Measurements from ENCODE around the gene S1PR4.
A peak's percentile ranks its signal among the peaks of the same experiment; 100 is the strongest.
"Not testable (repeated sequence)": the region's sequence is repeated elsewhere in the genome, so short reads cannot be mapped to it uniquely, and the experiment has no call there.

The S1PR4 gene

DNA sequence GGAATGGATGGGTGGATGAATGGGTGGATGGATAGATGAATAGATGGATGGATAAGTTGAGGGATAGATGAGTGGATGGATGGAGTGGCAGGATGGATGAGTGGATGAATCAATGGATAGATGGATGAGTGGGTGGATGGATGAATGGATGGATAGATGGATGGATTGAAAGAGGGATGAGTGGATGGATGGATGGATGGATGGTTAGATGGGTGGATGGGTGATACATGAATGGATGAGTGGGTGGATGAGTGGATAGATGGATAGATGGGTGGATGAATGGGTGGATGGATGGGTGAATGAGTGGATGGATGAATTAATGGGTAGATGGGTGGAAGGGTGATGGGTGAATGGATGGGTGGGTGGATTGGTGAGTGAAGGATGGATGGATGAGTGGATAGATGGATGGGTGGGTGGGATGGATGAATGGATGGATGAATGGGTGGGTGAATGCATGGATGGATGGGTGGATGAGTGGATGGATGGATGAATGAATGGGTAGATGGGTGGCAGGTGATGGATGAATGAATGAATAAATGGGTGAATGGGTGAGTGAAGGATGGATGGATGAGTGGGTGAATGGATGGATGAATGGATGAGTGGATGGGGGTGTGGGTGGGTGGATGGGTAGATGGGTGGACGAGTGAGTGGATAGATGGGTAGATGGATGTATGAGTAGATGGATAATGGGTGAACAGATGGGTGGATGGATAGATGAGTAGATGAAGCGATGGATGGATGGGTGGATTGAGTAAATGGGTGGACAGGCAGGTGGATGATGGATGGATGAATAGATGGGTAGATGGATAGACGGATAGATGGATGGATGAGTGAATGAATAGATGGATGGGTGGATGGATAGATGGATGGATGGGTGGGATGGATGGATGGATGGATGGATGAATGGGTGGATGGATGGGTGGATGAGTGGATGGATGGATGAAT is 25.0 kb upstream of the S1PR4 start:
- no peak for DNase-seq

DNA sequence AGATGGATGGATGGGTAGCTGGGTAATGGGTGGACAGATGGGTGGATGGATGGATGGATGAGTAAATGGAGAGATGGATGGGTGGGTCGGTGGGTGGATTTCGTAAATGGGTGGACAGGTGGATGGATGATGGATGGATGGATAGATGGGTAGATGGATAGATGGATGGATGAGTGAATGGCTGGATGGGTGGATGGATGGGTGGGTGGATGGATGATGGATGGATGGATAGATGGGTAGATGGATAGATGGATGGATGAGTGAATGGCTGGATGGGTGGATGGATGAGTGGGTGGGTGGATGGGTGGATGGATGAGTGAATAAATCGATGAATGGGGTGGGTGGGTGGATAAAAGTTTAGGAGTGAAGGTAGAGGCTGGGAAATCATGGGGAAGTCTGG is 24.1 kb upstream of the S1PR4 start:
- DNase-seq, result not testable (repeated sequence)

DNA sequence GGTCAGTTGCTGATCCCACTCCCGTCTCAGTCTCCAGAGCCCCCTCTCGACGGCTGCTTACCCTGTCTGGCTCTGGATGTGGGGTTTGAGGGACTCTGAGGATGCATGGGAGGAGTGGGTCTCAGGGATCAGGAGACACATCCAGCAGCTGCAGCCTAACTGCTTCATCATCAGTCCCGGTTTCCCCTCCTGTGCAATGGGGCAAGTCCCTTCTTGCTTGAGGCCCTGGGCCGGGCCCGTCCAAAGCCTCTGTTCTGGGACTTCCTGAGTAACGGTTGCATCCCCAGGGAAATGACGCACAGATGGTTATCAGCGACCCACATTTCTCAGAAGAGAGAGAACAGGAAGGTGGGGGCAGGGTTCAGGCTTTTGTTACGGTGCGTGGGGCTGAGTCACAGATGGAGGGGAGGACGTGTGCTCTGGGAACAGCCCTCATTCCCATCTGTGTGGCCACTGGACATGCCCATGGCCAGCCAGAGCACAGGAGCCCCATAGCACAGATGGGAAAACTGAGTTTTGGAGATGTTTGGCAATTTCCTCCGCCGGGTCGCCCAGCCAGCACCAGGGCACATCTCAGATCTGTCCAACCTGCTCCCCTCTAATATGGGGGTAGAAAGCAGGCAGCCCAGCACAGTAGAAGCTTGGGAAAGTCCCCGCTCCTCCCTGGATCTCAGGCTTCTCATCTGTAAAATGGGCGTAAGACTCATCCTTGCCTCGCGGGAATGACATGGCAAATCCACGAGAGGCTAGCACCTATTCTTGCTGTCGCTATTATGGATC is 23.4 kb upstream of the S1PR4 start:
- peak; percentile 88 for DNase-seq

DNA sequence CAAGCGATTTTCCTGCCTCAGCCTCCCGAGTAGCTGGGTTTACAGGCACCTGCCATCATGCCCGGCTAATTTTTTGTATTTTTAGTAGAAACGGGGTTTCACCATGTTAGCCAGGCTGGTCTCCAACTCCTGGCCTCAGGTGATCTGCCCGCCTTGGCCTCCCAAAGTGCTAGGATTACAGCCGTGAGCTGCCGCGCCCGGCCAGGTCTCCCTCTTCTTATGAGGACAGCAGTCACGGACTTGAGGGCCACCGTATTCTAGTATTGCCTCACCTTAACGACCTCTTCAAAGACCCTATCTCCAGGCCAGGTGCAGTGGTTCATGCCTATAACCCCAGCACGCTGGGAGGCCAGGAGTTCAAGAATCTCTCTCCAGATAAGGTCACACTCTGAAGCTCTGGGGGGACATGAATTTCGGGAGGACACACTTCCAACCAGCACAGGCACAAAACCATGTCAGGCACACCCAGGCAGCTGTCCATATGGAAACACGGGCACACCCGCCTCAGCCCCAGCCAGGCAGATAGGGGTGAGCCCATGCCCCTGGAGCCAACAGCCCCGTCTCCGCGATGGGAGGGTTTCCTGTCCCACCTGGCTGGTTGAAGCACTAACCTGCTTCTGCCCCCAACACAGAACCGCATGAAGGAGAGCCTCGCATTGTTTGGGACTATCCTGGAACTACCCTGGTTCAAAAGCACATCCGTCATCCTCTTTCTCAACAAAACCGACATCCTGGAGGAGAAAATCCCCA is 21.3 kb upstream of the S1PR4 start:
- DNase-seq, result no peak

DNA sequence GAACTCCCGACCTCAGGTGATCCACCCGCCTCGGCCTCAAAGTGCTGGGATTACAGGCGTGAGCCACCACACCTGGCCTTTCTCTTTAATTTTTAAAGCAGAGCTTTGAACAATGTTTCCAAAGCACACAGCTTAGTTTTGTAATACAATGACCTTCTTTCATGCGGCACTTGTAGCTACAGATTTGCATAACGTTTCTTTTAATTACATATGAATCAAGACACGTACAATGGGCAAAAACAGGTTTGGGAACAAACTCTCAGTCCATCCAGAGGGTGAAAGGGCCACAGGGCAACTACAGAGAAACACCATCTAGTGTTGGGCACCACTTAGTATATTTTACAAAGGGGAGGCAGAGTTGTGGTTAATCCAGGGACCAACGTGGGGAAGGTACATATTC is 19.0 kb upstream of the S1PR4 start:
- no peak for DNase-seq

DNA sequence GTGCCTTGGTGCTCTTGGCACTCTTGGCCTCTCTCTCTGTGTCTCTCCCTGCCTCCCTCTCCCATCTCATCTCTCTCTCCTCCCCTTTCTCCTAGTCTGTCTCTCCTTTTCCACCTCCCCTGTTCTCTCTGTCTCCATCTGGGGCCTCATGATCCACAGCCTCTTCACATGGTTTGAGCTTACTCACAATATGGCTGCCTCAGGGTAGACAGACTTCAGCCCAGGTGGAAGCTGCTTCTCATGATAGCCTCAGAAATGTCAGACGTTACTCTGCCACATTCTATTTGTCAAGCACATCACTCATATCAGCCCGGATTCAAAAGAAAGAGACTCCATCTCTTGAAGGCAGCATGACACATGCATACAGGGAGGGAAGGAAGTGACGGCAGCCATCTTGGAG is 18.4 kb upstream of the S1PR4 start:
- DNase-seq, result no peak

DNA sequence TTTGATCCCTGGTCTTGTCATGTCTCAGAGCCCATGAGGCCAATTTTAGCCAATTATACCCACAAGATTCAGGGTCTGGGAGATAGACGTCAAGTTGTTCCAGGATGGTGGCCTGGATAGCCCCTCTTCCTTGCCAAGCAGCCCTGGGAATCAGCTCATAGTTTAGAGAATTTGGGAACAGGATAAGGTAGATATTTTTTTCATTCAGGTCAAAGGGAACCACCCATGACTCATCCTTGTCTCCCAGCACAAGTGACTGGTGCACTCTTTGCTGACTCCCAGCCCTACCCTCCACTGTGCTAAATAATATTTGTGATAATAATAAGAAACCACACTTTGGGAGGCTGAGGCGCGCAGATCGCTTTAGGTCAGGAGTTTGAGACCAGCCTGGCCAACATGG is 17.1 kb upstream of the S1PR4 start:
- DNase-seq, result no peak

DNA sequence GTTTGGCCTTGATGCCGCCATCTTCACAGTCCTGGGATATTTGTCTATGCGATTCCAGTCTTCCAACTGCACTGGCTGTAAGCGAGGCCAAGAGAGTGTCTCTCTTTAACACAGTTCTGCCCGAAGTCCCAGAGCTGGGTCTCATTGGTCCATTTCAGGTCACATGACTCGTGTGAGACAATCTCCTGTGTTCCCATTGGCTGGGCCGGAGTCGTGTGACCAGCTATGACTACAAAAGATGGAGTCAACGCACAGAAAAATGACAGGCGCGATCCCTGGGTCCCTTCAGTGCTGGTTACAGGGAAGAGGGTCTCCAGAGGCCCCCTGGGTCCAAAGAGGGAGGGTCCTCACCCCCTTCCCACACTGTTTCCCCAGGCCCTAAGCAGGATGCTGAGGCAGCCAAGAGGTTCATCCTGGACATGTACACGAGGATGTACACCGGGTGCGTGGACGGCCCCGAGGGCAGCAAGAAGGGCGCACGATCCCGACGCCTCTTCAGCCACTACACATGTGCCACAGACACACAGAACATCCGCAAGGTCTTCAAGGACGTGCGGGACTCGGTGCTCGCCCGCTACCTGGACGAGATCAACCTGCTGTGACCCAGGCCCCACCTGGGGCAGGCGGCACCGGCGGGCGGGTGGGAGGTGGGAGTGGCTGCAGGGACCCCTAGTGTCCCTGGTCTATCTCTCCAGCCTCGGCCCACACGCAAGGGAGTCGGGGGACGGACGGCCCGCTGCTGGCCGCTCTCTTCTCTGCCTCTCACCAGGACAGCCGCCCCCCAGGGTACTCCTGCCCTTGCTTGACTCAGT is 15.9 kb upstream of the S1PR4 start:
- no peak for DNase-seq

DNA sequence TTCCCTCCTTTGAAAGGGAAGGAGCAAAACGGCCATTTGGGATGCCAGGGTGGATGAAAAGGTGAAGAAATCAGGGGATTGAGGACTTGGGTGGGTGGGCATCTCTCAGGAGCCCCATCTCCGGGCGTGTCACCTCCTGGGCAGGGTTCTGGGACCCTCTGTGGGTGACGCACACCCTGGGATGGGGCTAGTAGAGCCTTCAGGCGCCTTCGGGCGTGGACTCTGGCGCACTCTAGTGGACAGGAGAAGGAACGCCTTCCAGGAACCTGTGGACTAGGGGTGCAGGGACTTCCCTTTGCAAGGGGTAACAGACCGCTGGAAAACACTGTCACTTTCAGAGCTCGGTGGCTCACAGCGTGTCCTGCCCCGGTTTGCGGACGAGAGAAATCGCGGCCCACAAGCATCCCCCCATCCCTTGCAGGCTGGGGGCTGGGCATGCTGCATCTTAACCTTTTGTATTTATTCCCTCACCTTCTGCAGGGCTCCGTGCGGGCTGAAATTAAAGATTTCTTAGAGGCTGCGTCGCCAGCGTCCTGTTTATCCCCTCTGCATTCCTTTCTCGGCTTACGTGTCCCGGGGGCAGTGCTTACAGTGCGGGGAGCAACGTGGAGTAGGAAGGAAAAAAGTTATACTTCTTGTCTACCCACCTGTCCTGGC is 15.2 kb upstream of the S1PR4 start:
- peak; percentile 81 for DNase-seq

DNA sequence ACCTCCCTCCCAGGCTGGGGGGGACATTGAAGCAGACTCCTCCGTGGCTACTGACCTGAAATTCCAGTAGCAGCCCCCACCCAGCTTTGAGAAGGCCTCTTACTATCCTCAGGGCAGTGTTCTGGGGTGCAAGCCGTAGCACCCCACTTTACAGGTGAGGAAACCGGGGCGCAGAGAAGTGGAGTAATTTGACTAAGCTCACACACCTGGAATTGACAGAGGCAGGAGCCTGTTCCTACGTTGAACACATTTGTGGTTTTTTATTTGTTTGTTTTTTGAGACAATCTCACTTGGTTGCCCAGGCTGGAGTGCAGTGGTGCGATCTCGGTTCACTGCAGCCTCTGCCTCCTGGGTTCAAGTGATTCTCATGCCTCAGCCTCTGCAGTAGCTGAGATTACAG is 14.6 kb upstream of the S1PR4 start:
- no peak for DNase-seq

DNA sequence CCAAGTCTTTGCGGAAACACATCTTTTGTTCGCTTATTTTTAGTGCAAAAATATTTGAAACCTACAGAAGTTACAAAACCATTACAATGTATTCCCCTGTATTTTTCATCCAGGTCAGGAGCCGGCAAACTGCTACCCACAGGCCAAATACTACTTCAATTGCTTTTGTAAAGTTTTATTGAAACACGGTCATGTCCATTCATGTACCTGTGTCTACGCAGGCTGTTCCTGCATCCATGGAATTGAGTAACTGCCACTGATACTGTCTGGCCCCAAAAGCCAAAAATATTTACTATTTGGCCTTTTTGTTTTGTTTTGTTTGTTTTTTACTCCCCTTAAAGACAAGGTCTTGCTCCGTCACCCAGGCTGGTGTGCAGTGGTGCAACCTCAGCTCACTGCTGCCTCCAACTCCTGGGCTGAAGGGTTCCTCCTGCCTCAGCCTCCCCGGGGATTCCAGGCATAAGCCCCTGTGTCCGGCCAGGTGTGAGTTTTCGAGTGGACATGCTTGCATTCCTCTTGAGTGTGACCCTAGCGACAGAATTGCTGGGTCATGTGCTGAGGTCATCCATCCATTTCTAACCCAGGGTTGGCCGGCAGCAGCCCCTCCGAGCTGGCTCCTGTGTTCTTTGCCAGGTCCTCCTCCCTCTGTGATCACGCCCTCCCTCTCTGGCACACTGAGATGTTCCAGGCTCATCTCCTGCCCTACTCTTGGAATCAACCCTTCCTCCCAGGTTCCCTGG is 10.9 kb upstream of the S1PR4 start:
- DNase-seq, result no peak

DNA sequence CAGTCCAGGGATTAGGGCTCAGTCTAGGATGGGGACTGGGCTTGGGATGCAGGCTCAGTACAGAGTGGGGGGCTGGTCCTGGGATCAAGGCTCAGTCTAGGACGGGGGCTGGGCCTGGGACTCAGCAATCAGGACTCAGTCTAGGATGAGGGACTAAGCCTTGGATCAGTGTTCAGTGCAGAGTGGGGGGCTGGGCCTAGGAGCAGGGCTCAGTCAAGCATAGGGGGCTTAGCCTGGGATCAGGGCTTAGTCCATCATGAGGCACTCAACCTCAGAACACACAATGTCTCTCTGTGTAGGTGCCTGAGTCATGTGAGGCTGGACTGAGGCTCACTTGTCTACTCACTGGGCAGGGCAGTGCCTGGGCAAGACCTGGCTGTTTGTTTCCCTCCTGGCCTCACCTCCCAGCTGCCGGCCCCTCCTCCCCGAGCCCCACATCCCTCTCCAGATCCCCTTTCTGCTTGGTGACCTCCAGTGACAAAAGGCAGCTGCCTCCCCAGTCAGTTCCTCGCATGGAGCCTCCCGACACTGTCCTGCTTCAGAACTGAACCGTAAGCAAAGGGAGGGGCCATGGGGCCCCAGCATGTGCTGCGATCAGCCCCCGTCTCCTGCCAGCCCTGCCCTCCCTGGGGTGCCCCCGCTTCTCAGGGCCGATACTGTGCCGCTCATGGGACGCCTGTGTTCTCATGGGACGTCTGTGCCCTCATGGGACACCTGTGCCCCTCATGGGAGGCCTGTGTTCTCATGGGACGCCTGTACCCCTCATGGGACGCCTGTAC is 6.5 kb upstream of the S1PR4 start:
- no peak for DNase-seq

DNA sequence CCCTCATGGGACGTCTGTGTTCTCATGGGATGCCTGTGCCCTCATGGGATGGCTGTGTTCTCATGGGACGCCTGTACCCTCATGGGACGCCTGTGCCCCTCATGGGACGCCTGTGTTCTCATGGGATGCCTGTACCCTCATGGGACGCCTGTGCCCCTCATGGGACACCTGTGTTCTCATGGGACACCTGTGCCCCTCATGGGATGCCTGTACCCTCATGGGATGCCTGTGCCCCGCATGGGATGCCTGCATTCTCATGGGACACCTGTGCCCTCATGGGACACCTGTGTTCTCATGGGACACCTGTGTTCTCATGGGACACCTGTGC is 5.9 kb upstream of the S1PR4 start:
- DNase-seq, result not testable (repeated sequence)

DNA sequence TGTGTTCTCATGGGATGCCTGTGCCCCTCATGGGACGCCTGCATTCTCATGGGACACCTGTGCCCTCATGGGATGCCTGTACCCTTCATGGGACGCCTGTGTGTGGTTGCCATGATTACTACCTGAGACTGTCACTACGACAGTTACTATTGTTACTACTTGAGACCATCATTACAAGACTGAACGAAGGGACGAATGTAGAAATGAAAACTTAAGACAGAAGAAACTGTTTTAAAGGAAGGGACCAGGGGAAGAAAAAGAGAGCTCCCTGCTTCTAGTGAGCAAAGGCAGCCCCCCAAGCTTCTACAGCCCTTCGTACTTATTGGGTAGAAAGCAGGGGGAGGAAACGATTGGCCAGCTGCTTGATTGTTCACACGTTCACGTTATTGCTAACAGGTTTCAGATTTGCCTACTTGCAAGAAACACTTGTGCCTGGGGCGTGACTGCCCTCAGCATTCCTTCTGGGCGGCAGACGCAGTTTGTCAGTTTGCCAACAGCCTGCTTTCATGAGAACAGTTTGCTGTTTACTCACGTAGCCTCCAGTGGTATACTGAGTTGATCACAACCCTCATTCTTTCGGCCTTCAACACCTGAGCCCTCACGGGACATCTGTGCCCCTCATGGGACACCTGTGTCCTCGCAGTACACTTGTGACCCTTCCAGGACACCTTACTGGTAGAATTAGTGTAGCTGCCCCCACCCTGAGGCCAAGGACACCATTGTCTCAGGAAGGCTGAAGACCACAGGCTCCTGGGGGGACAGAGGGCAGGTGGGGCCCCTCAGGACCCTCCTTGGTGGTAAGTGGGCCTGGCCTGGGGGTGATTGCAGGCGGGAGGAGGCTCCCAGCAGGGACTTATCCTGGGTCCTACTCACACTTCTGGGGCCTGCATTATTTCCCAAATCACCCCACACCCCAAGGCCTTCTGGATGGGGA is 2.5 kb upstream of the S1PR4 start:
- peak; percentile 59 for DNase-seq

DNA sequence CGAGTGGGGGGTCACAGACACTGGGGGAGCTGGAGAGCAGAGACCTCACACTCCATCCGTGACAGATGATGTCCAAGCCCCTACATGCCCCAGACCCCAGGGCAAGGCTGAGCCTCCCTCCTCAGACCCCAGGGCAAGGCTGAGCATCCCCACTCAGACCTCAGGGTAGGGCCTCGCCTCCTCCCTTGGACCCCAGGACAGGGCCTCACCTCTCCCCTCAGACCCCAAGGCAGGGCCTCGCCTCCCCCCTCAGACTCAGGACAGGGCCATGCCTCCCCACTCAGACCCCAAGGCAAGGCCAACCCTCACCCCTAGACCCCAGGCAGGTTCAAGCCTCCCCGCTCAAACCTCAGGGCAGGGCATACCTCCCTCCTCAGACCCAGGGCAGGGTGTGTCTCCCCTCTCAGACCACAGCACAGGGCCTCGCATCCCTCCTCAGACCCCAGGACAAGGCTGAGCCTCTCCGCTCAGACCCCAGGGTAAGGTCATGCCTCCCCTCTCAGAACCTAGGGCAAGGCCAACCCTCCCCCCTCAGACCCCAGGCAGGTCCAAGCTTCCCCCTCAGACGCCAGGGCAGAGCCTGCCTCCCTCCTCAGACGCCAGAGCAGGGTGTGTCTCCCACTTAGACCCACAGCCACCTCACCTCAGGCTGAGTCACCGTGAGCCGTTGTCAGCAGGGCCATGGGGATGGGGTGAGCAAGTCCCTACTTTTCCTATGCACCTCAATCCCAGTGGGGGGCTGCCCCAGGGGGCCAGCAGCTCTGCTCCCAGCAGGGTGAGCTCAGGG is 1.7 kb upstream of the S1PR4 start:
- DNase-seq, result peak; percentile 86

DNA sequence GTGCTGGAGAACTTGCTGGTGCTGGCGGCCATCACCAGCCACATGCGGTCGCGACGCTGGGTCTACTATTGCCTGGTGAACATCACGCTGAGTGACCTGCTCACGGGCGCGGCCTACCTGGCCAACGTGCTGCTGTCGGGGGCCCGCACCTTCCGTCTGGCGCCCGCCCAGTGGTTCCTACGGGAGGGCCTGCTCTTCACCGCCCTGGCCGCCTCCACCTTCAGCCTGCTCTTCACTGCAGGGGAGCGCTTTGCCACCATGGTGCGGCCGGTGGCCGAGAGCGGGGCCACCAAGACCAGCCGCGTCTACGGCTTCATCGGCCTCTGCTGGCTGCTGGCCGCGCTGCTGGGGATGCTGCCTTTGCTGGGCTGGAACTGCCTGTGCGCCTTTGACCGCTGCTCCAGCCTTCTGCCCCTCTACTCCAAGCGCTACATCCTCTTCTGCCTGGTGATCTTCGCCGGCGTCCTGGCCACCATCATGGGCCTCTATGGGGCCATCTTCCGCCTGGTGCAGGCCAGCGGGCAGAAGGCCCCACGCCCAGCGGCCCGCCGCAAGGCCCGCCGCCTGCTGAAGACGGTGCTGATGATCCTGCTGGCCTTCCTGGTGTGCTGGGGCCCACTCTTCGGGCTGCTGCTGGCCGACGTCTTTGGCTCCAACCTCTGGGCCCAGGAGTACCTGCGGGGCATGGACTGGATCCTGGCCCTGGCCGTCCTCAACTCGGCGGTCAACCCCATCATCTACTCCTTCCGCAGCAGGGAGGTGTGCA is 587 bp downstream of the S1PR4 start:
- peak; percentile 49 for DNase-seq

DNA sequence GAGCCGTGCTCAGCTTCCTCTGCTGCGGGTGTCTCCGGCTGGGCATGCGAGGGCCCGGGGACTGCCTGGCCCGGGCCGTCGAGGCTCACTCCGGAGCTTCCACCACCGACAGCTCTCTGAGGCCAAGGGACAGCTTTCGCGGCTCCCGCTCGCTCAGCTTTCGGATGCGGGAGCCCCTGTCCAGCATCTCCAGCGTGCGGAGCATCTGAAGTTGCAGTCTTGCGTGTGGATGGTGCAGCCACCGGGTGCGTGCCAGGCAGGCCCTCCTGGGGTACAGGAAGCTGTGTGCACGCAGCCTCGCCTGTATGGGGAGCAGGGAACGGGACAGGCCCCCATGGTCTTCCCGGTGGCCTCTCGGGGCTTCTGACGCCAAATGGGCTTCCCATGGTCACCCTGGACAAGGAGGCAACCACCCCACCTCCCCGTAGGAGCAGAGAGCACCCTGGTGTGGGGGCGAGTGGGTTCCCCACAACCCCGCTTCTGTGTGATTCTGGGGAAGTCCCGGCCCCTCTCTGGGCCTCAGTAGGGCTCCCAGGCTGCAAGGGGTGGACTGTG is 1.2 kb downstream of the S1PR4 start:
- peak; percentile 63 for DNase-seq
